ENCODE results near the gene GLRX.
A peak's percentile ranks its signal among the peaks of the same experiment; 100 is the strongest.

Gene GLRX

DNA sequence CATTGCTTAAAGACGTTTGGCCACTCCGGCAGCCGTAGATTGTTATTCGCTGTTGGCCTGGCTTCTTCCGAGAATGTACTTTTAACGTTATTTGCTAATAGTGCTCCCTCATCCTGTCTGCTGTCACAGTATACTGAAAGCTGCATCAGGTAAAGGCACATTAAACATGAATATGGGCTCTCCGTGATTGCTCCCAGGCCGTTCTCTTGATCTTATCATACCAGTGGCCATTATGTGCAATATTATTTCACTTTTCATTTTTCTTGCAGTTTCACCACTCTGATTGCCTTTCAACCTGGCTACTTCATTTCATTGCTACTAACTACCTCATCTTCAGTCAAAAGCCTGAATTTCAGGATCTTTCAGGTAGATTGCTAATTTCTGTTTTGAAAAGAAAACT, 34.0 kb downstream of the GLRX start:
- DNase-seq (ENCODE audit: extremely low spot score) = no peak
- no peak for TF ChIP-seq FOXK2 (IDR thresholded peaks at IDR 0.05)
- CTCF ChIA-PET = no interaction called here
- POLR2A ChIA-PET = interaction anchor here (0.6 kb wide), 1 partner anchor 47 kb away, joined by 3 read pairs; no protein-coding TSS in a partner anchor

DNA sequence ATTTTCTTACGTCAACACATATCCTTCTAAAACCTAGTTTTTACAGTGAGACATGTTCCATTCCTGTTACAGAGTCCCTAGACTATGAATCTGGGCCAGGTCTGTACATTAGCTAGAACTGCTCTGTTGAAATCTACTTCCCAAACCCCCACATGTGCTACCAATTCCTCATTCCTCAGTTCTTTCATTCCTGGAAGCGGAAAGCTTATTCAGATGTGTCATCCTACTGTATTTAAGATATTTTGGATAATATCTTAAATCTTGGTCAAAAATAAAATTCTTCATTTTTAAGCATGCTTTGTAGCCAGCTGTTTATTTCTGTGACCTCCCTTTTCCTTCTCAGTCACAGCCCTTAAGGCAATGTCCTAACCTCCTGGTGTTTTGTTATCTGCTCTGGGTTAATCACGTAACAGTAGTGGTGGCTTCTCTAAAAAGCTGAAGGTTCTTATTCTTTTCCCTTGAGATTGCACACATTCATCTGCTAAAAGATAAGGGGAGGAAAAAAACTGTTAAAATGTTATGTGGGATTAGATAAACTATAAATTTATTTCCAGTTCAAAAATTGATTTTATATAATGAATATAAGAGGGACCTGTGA, 35.6 kb downstream of the GLRX start:
- ChIA-PET POLR2A (interaction anchor here (1.0 kb wide), 1 partner anchor 56 kb away, joined by 3 read pairs; the partner anchor contains the start of gene RHOBTB3), CTCF (interaction anchor here (2.3 kb wide), 1 partner anchor 60 kb away, joined by 8 read pairs; no protein-coding TSS in a partner anchor)
- no peak for TF ChIP-seq SP1 (IDR thresholded peaks at IDR 0.05)
- no peak for TF ChIP-seq FOXM1 (IDR thresholded peaks at IDR 0.05; ENCODE audit: borderline replicate concordance)
- TF ChIP-seq, protein P1, sequence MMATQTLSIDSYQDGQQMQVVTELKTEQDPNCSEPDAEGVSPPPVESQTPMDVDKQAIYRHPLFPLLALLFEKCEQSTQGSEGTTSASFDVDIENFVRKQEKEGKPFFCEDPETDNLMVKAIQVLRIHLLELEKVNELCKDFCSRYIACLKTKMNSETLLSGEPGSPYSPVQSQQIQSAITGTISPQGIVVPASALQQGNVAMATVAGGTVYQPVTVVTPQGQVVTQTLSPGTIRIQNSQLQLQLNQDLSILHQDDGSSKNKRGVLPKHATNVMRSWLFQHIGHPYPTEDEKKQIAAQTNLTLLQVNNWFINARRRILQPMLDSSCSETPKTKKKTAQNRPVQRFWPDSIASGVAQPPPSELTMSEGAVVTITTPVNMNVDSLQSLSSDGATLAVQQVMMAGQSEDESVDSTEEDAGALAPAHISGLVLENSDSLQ (IDR thresholded peaks at IDR 0.05) = no peak
- no peak for TF ChIP-seq BHLHE40 (IDR thresholded peaks at IDR 0.05; ENCODE audit: borderline replicate concordance)
- TF ChIP-seq CTBP1 (IDR thresholded peaks at IDR 0.05; ENCODE audit: borderline replicate concordance) = no peak
- DNase-seq (ENCODE audit: extremely low spot score) = no peak

DNA sequence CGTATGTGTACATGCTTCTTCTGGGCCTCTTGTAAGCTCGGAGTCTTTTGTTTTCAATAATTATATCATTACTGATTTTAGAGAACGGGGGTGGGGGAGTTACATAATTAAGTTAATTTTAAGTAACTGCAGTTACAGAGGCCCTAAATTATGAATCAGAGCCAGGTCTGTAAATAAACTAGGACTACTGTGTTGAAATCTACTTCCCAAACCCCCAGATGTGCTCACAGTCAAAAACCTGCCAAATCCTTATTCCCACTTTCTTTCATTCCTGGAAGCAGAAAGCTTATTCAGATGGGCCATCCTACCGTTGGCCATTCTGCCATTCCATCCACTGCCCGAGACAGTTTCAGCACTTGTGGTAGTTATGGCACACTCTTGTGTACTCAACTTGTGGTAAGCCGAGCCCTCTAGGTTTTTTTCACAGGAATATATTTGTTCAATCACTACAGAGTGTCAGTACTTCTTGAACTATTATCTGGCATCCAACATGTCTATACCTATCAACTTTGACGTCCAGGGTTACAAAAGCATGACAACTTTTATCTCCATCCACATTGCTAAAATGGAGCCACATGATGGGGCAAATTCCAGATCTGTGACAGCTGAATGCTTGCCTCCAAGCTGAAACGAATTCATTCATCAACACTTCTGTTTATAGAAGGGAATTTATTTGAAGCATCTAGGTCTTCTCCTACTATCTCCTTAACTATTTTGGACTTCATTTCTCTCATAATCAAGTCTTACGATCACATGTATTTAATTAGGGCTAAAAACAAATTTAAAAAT, 37.8 kb downstream of the GLRX start:
- TF ChIP-seq BHLHE40 (IDR thresholded peaks at IDR 0.05; ENCODE audit: borderline replicate concordance) (no peak), L3MBTL2 (conservative IDR thresholded peaks at IDR 0.05) (no peak), SP1 (IDR thresholded peaks at IDR 0.05) (no peak), HDGF (IDR thresholded peaks at IDR 0.05; ENCODE audit: borderline replicate concordance) (no peak), CTBP1 (IDR thresholded peaks at IDR 0.05; ENCODE audit: borderline replicate concordance) (no peak), ELF4 (IDR thresholded peaks at IDR 0.05) (no peak), ARNT (IDR thresholded peaks at IDR 0.05) (no peak), NFRKB (IDR thresholded peaks at IDR 0.05) (no peak), FOXM1 (IDR thresholded peaks at IDR 0.05; ENCODE audit: borderline replicate concordance) (no peak), FOXK2 (IDR thresholded peaks at IDR 0.05) (no peak), TARDBP (IDR thresholded peaks at IDR 0.05) (no peak)
- ChIA-PET CTCF (interaction anchor here (0.7 kb wide), 2 partner anchors 8 to 59 kb away, joined by 3 read pairs; no protein-coding TSS in a partner anchor), POLR2A (interaction anchor here (0.7 kb wide), 1 partner anchor 138 kb away, joined by 3 read pairs; the partner anchor contains the start of gene RFESD)
- no peak for DNase-seq (ENCODE audit: extremely low spot score)

DNA sequence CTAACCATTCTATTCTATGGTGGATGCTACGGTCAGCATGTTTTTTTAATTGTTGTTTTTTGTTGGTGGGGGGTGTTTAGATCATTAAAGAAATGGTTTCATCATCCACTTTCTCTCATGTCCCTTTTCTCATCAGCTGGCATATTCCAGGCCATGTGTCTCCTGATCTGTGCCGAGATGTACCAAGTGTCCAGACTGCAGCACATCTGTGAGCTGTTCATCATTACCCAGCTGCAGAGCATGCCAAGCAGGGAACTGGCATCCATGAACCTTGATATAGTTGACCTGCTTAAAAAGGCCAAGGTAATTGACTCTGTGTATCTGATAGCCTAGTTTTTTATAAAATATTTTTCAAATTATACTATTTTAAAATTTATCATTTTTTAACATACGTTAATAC, 38.9 kb downstream of the GLRX start:
- DNase-seq (ENCODE audit: extremely low spot score) = no peak
- ChIA-PET CTCF (no interaction called here), POLR2A (no interaction called here)
- no peak for TF ChIP-seq SUZ12 (IDR thresholded peaks at IDR 0.05)
- no peak for TF ChIP-seq ZNF384 (IDR thresholded peaks at IDR 0.05)
- TF ChIP-seq L3MBTL2 (conservative IDR thresholded peaks at IDR 0.05) = no peak
- TF ChIP-seq FOXK2 (IDR thresholded peaks at IDR 0.05) = no peak
- TF ChIP-seq SP1 (IDR thresholded peaks at IDR 0.05) = no peak
- TF ChIP-seq FOXA1 (IDR thresholded peaks at IDR 0.05) = no peak
- no peak for TF ChIP-seq NFRKB (IDR thresholded peaks at IDR 0.05)
- TF ChIP-seq FOXM1 (IDR thresholded peaks at IDR 0.05; ENCODE audit: borderline replicate concordance) = no peak
- TF ChIP-seq ARNT (IDR thresholded peaks at IDR 0.05) = no peak
- no peak for TF ChIP-seq CTBP1 (IDR thresholded peaks at IDR 0.05; ENCODE audit: borderline replicate concordance)
- TF ChIP-seq TARDBP (IDR thresholded peaks at IDR 0.05) = no peak
- no peak for TF ChIP-seq HDGF (IDR thresholded peaks at IDR 0.05; ENCODE audit: borderline replicate concordance)
- TF ChIP-seq BHLHE40 (IDR thresholded peaks at IDR 0.05; ENCODE audit: borderline replicate concordance) = no peak
- TF ChIP-seq LEF1 (IDR thresholded peaks at IDR 0.05; ENCODE audit: borderline replicate concordance) = no peak

DNA sequence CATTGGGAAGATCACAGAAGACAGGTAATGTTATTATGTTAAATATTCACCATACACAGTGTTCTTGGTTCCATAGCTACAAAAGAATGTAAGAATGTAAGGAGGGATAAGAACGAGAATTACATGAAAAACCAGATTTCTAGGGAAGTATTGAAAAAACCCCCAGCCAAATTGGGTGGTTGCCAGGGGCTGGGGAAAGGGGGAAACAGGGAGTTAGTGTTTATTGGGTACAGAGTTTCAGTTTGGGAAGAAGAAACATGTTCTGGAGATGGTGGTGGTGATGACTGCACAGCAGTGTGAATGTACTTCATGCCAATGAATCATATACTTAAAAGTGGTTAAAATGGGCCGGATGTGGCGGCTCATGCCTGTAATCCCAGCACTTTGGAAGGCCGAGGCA, 40.3 kb downstream of the GLRX start:
- DNase-seq (ENCODE audit: extremely low spot score) = no peak
- ChIA-PET POLR2A (interaction anchor here (0.8 to 1.7 kb wide), 3 partner anchors 41 to 135 kb away, joined by 3 to 6 read pairs (median 4); partner anchors contain the start of gene RFESD), CTCF (interaction anchor here (0.5 to 2.6 kb wide), 14 partner anchors 12 to 1543 kb away, joined by 3 to 22 read pairs (median 6); partner anchors contain the start of gene GLRX)
- no peak for TF ChIP-seq L3MBTL2 (conservative IDR thresholded peaks at IDR 0.05)
- TF ChIP-seq LEF1 (IDR thresholded peaks at IDR 0.05; ENCODE audit: borderline replicate concordance) = no peak
- TF ChIP-seq NFRKB (IDR thresholded peaks at IDR 0.05) = no peak
- no peak for TF ChIP-seq TARDBP (IDR thresholded peaks at IDR 0.05)
- TF ChIP-seq, protein P1 (IDR thresholded peaks at IDR 0.05) = no peak
- no peak for TF ChIP-seq CTBP1 (IDR thresholded peaks at IDR 0.05; ENCODE audit: borderline replicate concordance)
- no peak for TF ChIP-seq FOXA1 (IDR thresholded peaks at IDR 0.05)

DNA sequence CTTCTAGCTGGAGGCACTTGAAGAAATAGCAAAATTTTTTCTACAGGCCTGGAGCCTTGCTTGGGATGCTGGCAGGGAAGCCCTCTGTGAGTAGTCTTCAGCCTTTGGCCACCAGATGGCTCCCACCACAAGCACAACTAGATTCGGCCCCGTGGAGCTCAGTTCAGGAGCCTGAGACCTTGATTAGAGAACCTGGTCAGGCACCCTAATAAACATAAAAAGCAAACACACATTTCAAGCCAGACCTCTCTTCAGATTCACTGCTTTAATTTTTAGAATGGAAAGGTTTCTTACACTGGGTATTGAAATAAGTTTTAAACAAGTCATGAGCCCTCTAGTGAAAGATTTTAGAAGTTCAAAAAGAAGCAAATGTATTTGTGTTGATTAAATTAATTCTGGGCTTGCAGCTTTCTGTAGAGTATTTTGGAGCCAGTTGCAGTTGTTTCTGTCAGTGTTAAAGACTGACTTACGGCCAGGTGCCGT, 41.4 kb downstream of the GLRX start:
- ChIA-PET CTCF (interaction anchor here (0.7 to 2.6 kb wide), 37 partner anchors 8 to 821 kb away, joined by 3 to 22 read pairs (median 5); partner anchors contain the start of gene GLRX), POLR2A (interaction anchor here (0.9 to 1.7 kb wide), 5 partner anchors 42 to 135 kb away, joined by 3 to 6 read pairs (median 4); partner anchors contain the start of genes RFESD and RHOBTB3)
- peak; percentile 79 for DNase-seq (ENCODE audit: extremely low spot score)
- TF ChIP-seq ZNF384 (IDR thresholded peaks at IDR 0.05) = no peak
- TF ChIP-seq, protein P1 (IDR thresholded peaks at IDR 0.05) = no peak
- no peak for TF ChIP-seq NFRKB (IDR thresholded peaks at IDR 0.05)
- no peak for TF ChIP-seq TARDBP (IDR thresholded peaks at IDR 0.05)
- TF ChIP-seq LEF1 (IDR thresholded peaks at IDR 0.05; ENCODE audit: borderline replicate concordance) = no peak
- no peak for TF ChIP-seq CTBP1 (IDR thresholded peaks at IDR 0.05; ENCODE audit: borderline replicate concordance)
- TF ChIP-seq L3MBTL2 (conservative IDR thresholded peaks at IDR 0.05) = no peak
- TF ChIP-seq FOXA1 (IDR thresholded peaks at IDR 0.05) = no peak
- no peak for TF ChIP-seq SP1 (IDR thresholded peaks at IDR 0.05)
- no peak for TF ChIP-seq HDGF (IDR thresholded peaks at IDR 0.05; ENCODE audit: borderline replicate concordance)
- no peak for TF ChIP-seq FOXK2 (IDR thresholded peaks at IDR 0.05)
- no peak for TF ChIP-seq BHLHE40 (IDR thresholded peaks at IDR 0.05; ENCODE audit: borderline replicate concordance)
- TF ChIP-seq SUZ12 (IDR thresholded peaks at IDR 0.05) = no peak
- no peak for TF ChIP-seq FOXM1 (IDR thresholded peaks at IDR 0.05; ENCODE audit: borderline replicate concordance)
- TF ChIP-seq ELF4 (IDR thresholded peaks at IDR 0.05) = no peak
- no peak for TF ChIP-seq ARNT (IDR thresholded peaks at IDR 0.05)
